Caco-2 (cell line): Measurements from ENCODE around the gene SSR3. TPM values are rescaled to one million over a fixed set of nuclear protein-coding genes. Genes with fewer than 3 reads are reported as not detected.
A peak's percentile ranks its signal among the peaks of the same experiment; 100 is the strongest.

ENCODE experiments used
- BruUV-seq: library from RNA; stranded (reverse); fragments of 400-500 nt; replicated peaks from 2 replicates; lab custom pipeline; 2021; lab: Mats Ljungman, UMichigan
- CTCF ChIA-PET: fragments of 300-600 bp; sonication (Branson Sonifier 250); formaldehyde crosslinking; loops from one replicate; lab custom pipeline; 2022; ENCODE audit warnings: antibody characterized with exemption; lab: Charles Lee
- POLR2A ChIA-PET: fragments of 300-600 bp; sonication (Branson Sonifier 250); formaldehyde crosslinking; loops from one replicate; lab custom pipeline; 2022; ENCODE audit warnings: antibody characterized with exemption; lab: Charles Lee
- DNase-seq, 2 experiments: peaks; one replicate each; pipeline versions ENCODE4 v3.0.0 to v3.0.0-alpha.2; 2020 to 2022
- H3K27me3 ChIP-seq: replicated peaks from 2 replicates; pipeline ENCODE4 v1.6.0; 2011; ENCODE audit warnings: low read length; ENCODE audit not compliant: control insufficient read depth, insufficient read depth
- H3K36me3 ChIP-seq: 2 replicates; pipeline ENCODE4 v1.5.1; 2011; ENCODE audit warnings: low read length; ENCODE audit not compliant: control insufficient read depth, insufficient read depth
- H3K4me1 ChIP-seq: fragments of 250-450 bp; sonication (Bioruptor Pico); 2 replicates; pipeline ENCODE4 v1.5.1; 2020; ENCODE audit warnings: mild to moderate bottlenecking
- H3K4me3 ChIP-seq: 2 replicates; pipeline ENCODE4 v1.5.1; 2011; ENCODE audit warnings: low read depth, mild to moderate bottlenecking, control low read depth, low read length
- H3K9me3 ChIP-seq: fragments of 250-450 bp; sonication (Bioruptor Pico); 2 replicates; pipeline ENCODE4 v1.5.1; 2020; ENCODE audit warnings: mild to moderate bottlenecking, moderate library complexity
- H3K27ac Mint-ChIP-seq: one replicate; pipeline ENCODE4 v1.8.0; 2022; ENCODE audit warnings: mixed read lengths; ENCODE audit not compliant: unreplicated experiment
- H3K27me3 Mint-ChIP-seq: one replicate; pipeline ENCODE4 v1.8.0; 2022; ENCODE audit warnings: mixed read lengths; ENCODE audit not compliant: insufficient read depth, unreplicated experiment
- H3K36me3 Mint-ChIP-seq: one replicate; pipeline ENCODE4 v1.8.0; 2022; ENCODE audit warnings: mild to moderate bottlenecking, mixed read lengths; ENCODE audit not compliant: insufficient read depth, unreplicated experiment
- H3K4me1 Mint-ChIP-seq: one replicate; pipeline ENCODE4 v1.8.0; 2022; ENCODE audit warnings: low read depth, mixed read lengths; ENCODE audit not compliant: unreplicated experiment
- H3K4me3 Mint-ChIP-seq: one replicate; pipeline ENCODE4 v1.8.0; 2022; ENCODE audit warnings: mild to moderate bottlenecking, moderate library complexity, mixed read lengths; ENCODE audit not compliant: unreplicated experiment
- H3K9me3 Mint-ChIP-seq: one replicate; pipeline ENCODE4 v1.8.0; 2022; ENCODE audit warnings: mixed read lengths; ENCODE audit not compliant: unreplicated experiment
- CTCF ChIP-seq, 2 experiments: fragments of 200-600 bp in 1 of 2; IDR thresholded peaks; 1 replicate in 1 of 2; 2 replicates in 1 of 2; pipeline versions ENCODE4 v1.5.1 to v1.8.0; 2011 to 2022; ENCODE audit warnings: antibody characterized with exemption in 1 of 2, control low read depth in 1 of 2, inconsistent platforms in 1 of 2, low read depth in 1 of 2, low read length in 1 of 2, mild to moderate bottlenecking in 1 of 2, moderate library complexity in 1 of 2; ENCODE audit not compliant: insufficient read depth in 1 of 2, severe bottlenecking in 1 of 2, unreplicated experiment in 1 of 2
- intact Hi-C: fragments of 100-400 bp; cut with micrococcal nuclease; formaldehyde crosslinking; loops from one replicate; pipeline ENCODE4 v1.10.0; 2022; ENCODE audit not compliant: unreplicated experiment
- total RNA-seq: library from RNA; stranded (reverse); gene quantifications from 2 replicates; pipeline ENCODE4 v1.2.3, GENCODE V29; 2022

The SSR3 gene
- total RNA-seq, 1 experiment from 2014 or later: 186 TPM

- peaks cover 36% of the 10 kb centered on the region for H3K36me3 Mint-ChIP-seq
- CTCF ChIA-PET: interaction anchor here (0.6 kb wide), 1 partner anchor 197 kb away, joined by 3 read pairs; no protein-coding TSS in a partner anchor
These were observed 18.2 kb downstream of the SSR3 start for GRCh38 chr3:156536524-156537316.

GRCh38 chr3:156535798-156536197 is 19.1 kb downstream of the SSR3 start:
- peaks cover 28% of the 10 kb centered on the region for H3K36me3 Mint-ChIP-seq
- H3K4me3 Mint-ChIP-seq: peak overlapping the region; percentile 1
- Histone ChIP-seq H3K9me3 (no peaks in the 10 kb centered on the region), H3K27me3 (no peaks in the 10 kb centered on the region), H3K4me3 (no peak overlapping the region), H3K4me1 (peaks cover 28% of the 10 kb centered on the region), H3K36me3 (0 out of 2 replicates have a peak, but pooled peaks cover 1% of the 10 kb centered on the region)
- BruUV-seq: no TSS peak
- peaks cover 15% of the 10 kb centered on the region for H3K4me1 Mint-ChIP-seq
- CTCF ChIA-PET: interaction anchor here (0.6 to 1.7 kb wide), 6 partner anchors 18 to 593 kb away, joined by 3 to 12 read pairs (median 8); partner anchors contain the start of genes SSR3 and TIPARP
- POLR2A ChIA-PET: interaction anchor here (1.2 to 1.4 kb wide), 4 partner anchors 19 to 553 kb away, joined by 3 to 14 read pairs (median 6); partner anchors contain the start of gene SSR3
- H3K27ac Mint-ChIP-seq: peak overlapping the region; percentile 56
- no peaks in the 10 kb centered on the region for H3K27me3 Mint-ChIP-seq
- TF ChIP-seq CTCF (IDR thresholded peaks at IDR 0.05; ENCODE audit: insufficient read depth in 1 of 2, low read depth in 1 of 2, low read length in 1 of 2, severe bottlenecking in 1 of 2, unreplicated experiment in 1 of 2): no peak
- intact Hi-C loops: loop anchor here (1.0 to 5.0 kb wide), 7 partner anchors 20 to 602 kb away; partner anchors contain the start of genes SSR3 and TIPARP
- DNase-seq: no peak
- no peaks in the 10 kb centered on the region for H3K9me3 Mint-ChIP-seq

More at GRCh38 chr3:156536524-156537316, 18.2 kb downstream of the SSR3 start:
- Histone ChIP-seq H3K4me3 (no peak overlapping the region), H3K4me1 (peaks cover 28% of the 10 kb centered on the region), H3K27me3 (no peaks in the 10 kb centered on the region), H3K9me3 (no peaks in the 10 kb centered on the region), H3K36me3 (0 out of 2 replicates have a peak, but pooled peaks cover 1% of the 10 kb centered on the region)
- Mint-ChIP-seq H3K4me3 (no peak overlapping the region), H3K27me3 (no peaks in the 10 kb centered on the region), H3K27ac (peak overlapping the region; percentile 51), H3K4me1 (peaks cover 15% of the 10 kb centered on the region), H3K9me3 (no peaks in the 10 kb centered on the region)
- POLR2A ChIA-PET: no interaction called here
- peak in 1 of 2 experiments; percentile 10 for DNase-seq
- TF ChIP-seq CTCF (IDR thresholded peaks at IDR 0.05; ENCODE audit: insufficient read depth in 1 of 2, low read depth in 1 of 2, low read length in 1 of 2, severe bottlenecking in 1 of 2, unreplicated experiment in 1 of 2): no peak
- intact Hi-C loops: loop anchor here (5.0 kb wide), 1 partner anchor 281 kb away; no protein-coding TSS in a partner anchor
- no TSS peak for BruUV-seq

GRCh38 chr3:156535162-156535627 is 19.7 kb downstream of the SSR3 start:
- H3K27me3 ChIP-seq: no peaks in the 10 kb centered on the region
- H3K4me3 Mint-ChIP-seq: peak overlapping the region; percentile 1
- ChIA-PET CTCF (interaction anchor here (0.7 to 1.7 kb wide), 6 partner anchors 19 to 593 kb away, joined by 3 to 12 read pairs (median 8); partner anchors contain the start of genes SSR3 and TIPARP), POLR2A (interaction anchor here (0.7 to 1.4 kb wide), 7 partner anchors 16 to 594 kb away, joined by 3 to 14 read pairs (median 4); partner anchors contain the start of gene SSR3)
- BruUV-seq: no TSS peak
- H3K4me1 Mint-ChIP-seq: peaks cover 15% of the 10 kb centered on the region
- peak in 1 of 2 experiments; percentile 24 for TF ChIP-seq CTCF (IDR thresholded peaks at IDR 0.05; ENCODE audit: insufficient read depth in 1 of 2, low read depth in 1 of 2, low read length in 1 of 2, severe bottlenecking in 1 of 2, unreplicated experiment in 1 of 2)
- H3K9me3 Mint-ChIP-seq: no peaks in the 10 kb centered on the region
- H3K27me3 Mint-ChIP-seq: no peaks in the 10 kb centered on the region
- H3K9me3 ChIP-seq: no peaks in the 10 kb centered on the region
- H3K27ac Mint-ChIP-seq: peak overlapping the region; percentile 56
- peaks cover 23% of the 10 kb centered on the region for H3K36me3 Mint-ChIP-seq
- peak; percentile 76 to 79 for DNase-seq
- H3K4me1 ChIP-seq: peaks cover 28% of the 10 kb centered on the region
- no peak overlapping the region for H3K4me3 ChIP-seq
- intact Hi-C loops: loop anchor here (1.0 to 5.0 kb wide), 7 partner anchors 20 to 602 kb away; partner anchors contain the start of genes SSR3 and TIPARP
- H3K36me3 ChIP-seq: 0 out of 2 replicates have a peak, but pooled peaks cover 1% of the 10 kb centered on the region
